Activated naive CD4-positive, alpha-beta T cell treated with anti-CD3 and anti-CD28 coated beads for 36 hours (primary cell): Measurements from ENCODE around the gene SMIM1. TPM values are rescaled to one million over a fixed set of nuclear protein-coding genes. Genes with fewer than 3 reads are reported as not detected.
"Not testable (repeated sequence)": the region's sequence is repeated elsewhere in the genome, so short reads cannot be mapped to it uniquely, and the experiment has no call there.

Source experiments
- CTCF ChIA-PET: fragments of 350-600 bp; sonication (Branson Sonifier 250); formaldehyde crosslinking; loops from one replicate; lab custom pipeline; 2021; ENCODE audit warnings: antibody characterized with exemption; lab: Charles Lee
- DNase-seq: peaks from one replicate; pipeline ENCODE4 v3.0.0-alpha.2; 2020
- H3K27ac Mint-ChIP-seq: one replicate; pipeline ENCODE4 v1.8.0; 2021; ENCODE audit warnings: mild to moderate bottlenecking, mixed read lengths
- H3K27me3 Mint-ChIP-seq: one replicate; pipeline ENCODE4 v1.8.0; 2021; ENCODE audit warnings: low read depth, mixed read lengths
- H3K36me3 Mint-ChIP-seq: one replicate; pipeline ENCODE4 v1.8.0; 2021; ENCODE audit warnings: low read depth, mixed read lengths
- H3K4me1 Mint-ChIP-seq: one replicate; pipeline ENCODE4 v1.8.0; 2021; ENCODE audit warnings: low read depth, mixed read lengths
- H3K4me3 Mint-ChIP-seq: one replicate; pipeline ENCODE4 v1.8.0; 2021; ENCODE audit warnings: mild to moderate bottlenecking, moderate library complexity, mixed read lengths
- H3K9me3 Mint-ChIP-seq: one replicate; pipeline ENCODE4 v1.8.0; 2021; ENCODE audit warnings: mixed read lengths
- intact Hi-C: fragments of 100-400 bp; cut with micrococcal nuclease; formaldehyde crosslinking; loops from one replicate; pipeline ENCODE4 v1.15.1; 2023
- total RNA-seq, 2 experiments: library from RNA; stranded (reverse); gene quantifications; one replicate each; pipeline ENCODE4 v1.2.3, GENCODE V29; 2021

The SMIM1 gene
- total RNA-seq, 2 experiments from 2014 or later: 0.83 to 2.0 TPM

DNA sequence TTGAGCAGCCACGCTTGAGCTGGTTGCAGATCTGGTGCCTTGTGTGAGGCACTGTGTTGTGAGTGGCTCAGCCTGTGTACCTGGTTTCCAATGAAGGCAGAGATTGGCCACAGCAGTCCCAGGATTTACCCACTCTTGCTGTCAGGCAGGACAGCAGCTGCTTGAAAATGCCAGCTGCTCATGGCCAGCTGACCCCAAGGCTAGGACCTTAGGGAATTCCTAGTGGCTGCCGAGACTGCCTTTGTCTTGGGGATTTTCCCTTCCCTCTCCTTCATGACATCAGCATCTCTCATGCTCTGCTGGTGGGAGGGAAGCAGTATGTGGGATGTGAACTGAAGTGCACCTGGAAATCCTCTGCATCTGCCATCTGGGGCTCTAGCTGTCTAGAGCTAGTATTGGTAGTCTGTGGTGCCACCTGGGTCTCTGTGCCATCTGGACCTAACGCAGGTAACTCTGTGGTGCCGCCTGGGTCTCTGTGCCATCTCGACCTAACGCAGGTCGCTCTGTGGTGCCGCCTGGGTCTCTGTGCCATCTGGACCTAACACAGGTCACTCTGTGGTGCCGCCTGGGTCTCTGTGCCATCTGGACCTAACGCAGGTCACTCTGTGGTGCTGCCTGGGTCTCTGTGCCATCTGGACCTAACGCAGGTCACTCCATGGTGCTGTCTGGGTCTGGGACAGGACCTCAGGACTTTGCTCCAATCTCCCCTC, 27.6 kb downstream of the SMIM1 start:
- CTCF ChIA-PET: interaction anchor here (1.2 kb wide), 1 partner anchor 11 kb away, joined by 3 read pairs; no protein-coding TSS in a partner anchor
- H3K36me3 Mint-ChIP-seq: peaks cover 2% of the 10 kb centered on the region
- no peak for DNase-seq
- H3K27me3 Mint-ChIP-seq: peaks cover 17% of the 10 kb centered on the region
- no peak overlapping the region for H3K27ac Mint-ChIP-seq
- intact Hi-C loops: no loop called here
- no peak overlapping the region for H3K4me3 Mint-ChIP-seq
- peaks cover 17% of the 10 kb centered on the region for H3K4me1 Mint-ChIP-seq
- H3K9me3 Mint-ChIP-seq: no peaks in the 10 kb centered on the region

DNA sequence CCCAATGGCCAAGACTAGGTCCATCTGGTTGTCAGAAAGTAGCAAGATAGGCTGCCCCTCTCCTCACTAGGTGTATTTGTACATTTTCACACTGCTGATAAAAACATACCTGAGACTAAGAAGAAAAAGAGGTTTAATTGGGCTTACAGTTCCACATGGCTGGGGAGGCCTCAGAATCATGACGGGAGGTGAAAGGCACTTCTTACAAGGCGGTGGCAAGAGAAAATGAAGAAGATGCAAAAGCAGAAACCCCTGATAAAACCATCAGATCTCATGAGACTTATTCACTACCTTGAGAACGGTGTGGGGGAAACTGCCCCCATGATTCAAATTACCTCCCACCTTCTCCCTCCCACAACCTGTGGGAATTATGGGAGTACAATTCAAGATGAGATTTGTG, 28.2 kb downstream of the SMIM1 start:
- not testable (repeated sequence) for H3K9me3 Mint-ChIP-seq, H3K36me3 Mint-ChIP-seq, H3K27ac Mint-ChIP-seq, H3K4me3 Mint-ChIP-seq, DNase-seq
- Mint-ChIP-seq H3K27me3 (peaks cover 17% of the 10 kb centered on the region), H3K4me1 (peaks cover 13% of the 10 kb centered on the region)
- CTCF ChIA-PET: interaction anchor here (0.7 kb wide), 1 partner anchor 25 kb away, joined by 3 read pairs; no protein-coding TSS in a partner anchor
- intact Hi-C loops: loop anchor here (1.0 kb wide), 1 partner anchor 24 kb away; no protein-coding TSS in a partner anchor

DNA sequence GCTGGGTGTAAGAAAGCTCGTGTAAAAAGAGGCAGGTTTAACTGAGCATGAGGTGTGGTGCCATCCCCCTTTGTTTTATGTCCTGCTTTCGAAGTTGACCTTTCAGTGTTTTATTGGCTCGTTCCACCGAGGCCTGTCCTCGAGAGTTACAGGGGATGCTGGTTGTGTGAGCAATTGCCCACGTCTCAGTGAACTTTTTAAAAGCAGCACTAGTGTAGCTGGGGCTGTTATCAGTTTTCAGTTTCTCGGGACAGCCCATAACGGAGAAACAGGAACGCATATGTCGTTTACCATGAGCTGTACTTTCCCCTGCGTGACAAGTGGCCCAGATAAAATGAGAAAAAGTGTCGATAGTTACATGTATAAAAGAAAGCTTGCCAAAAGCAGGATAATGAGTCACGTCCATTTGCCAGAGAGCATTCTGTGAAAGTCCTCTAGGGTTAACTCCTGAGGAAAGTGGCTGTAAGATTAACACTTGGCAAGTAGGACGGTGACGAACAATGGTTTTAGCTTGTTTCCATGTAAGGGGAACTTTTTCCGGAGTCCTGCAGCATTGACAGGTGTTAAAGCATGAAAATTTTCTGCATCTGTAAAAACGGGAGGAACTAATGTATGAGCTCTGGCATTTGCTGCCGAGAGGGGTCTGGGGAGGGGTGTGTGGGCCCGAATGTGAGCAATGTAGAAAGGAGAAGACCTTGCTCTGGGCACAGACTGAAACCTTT, 31.5 kb downstream of the SMIM1 start:
- Mint-ChIP-seq H3K4me3 (no peak overlapping the region), H3K27me3 (peaks cover 17% of the 10 kb centered on the region), H3K9me3 (no peaks in the 10 kb centered on the region), H3K4me1 (peaks cover 4% of the 10 kb centered on the region), H3K27ac (no peak overlapping the region), H3K36me3 (no peaks in the 10 kb centered on the region)
- DNase-seq: no peak
- intact Hi-C loops: no loop called here
- CTCF ChIA-PET: interaction anchor here (1.3 kb wide), 1 partner anchor 25 kb away, joined by 3 read pairs; no protein-coding TSS in a partner anchor

DNA sequence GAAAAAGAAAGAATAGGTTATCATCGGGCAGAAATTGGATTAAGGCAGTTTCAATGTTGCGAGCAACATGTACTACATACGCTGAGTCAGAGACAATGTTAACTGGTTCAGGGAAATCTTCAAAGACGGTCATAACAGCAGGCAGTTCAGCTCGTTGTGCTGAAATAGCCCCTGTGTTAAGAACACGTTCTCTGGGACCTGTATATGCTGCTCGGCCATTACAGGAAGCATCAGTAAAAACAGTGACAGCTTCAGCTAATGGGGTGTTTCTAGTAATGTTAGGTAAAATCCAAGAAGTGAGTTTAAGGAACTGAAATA, 32.0 kb downstream of the SMIM1 start:
- H3K4me1 Mint-ChIP-seq, H3K36me3 Mint-ChIP-seq, DNase-seq, H3K27ac Mint-ChIP-seq, H3K9me3 Mint-ChIP-seq, intact Hi-C loops, H3K4me3 Mint-ChIP-seq: not testable (repeated sequence)
- CTCF ChIA-PET: interaction anchor here (1.3 kb wide), 1 partner anchor 26 kb away, joined by 3 read pairs; no protein-coding TSS in a partner anchor
- peaks cover 17% of the 10 kb centered on the region for H3K27me3 Mint-ChIP-seq

DNA sequence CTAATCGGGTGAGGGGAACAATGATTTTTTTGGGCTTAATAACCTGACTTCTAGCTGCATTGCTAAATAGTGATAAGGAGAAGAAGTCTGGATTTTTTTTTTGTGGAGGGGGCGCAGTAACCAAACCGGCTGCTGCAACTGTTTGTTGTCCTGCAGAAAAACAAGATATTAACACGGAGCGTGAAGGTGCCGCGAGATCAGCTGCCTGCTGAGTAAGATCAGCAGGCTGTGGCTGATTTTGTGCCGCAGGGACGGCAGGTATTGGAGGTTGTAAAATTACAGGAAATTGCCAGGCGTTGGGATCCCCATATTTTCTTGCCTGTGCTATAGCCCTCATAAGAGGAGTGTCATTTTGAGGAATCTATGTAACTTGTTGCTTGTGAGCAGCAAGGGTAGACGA, 32.5 kb downstream of the SMIM1 start:
- Mint-ChIP-seq H3K36me3 (no peaks in the 10 kb centered on the region), H3K27ac (no peak overlapping the region), H3K9me3 (no peaks in the 10 kb centered on the region), H3K4me1 (peaks cover 4% of the 10 kb centered on the region), H3K4me3 (no peak overlapping the region), H3K27me3 (peaks cover 14% of the 10 kb centered on the region)
- DNase-seq: no peak
- CTCF ChIA-PET: interaction anchor here (0.8 kb wide), 1 partner anchor 13 kb away, joined by 3 read pairs; no protein-coding TSS in a partner anchor
- intact Hi-C loops: no loop called here

DNA sequence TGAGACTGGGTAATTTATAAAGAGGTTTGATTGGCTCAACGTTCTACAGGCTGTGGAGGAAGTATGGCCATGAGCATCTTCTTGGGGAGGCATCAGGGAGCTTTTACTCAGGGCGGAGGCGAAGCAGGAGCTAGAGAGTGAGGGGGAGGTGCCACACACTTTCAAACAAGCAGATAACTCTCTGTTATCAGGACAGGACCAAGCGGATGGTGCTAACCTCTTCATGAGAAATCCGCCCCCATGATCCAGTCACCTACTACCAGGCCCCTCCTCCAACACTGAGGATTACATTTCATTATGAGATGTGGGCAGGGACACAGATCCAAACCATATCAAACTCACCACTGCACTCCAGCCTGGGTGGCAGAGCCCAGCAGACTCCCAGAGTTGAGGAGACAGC, 35.2 kb downstream of the SMIM1 start:
- Mint-ChIP-seq H3K4me1 (no peaks in the 10 kb centered on the region), H3K27ac (no peak overlapping the region)
- CTCF ChIA-PET: no interaction called here

DNA sequence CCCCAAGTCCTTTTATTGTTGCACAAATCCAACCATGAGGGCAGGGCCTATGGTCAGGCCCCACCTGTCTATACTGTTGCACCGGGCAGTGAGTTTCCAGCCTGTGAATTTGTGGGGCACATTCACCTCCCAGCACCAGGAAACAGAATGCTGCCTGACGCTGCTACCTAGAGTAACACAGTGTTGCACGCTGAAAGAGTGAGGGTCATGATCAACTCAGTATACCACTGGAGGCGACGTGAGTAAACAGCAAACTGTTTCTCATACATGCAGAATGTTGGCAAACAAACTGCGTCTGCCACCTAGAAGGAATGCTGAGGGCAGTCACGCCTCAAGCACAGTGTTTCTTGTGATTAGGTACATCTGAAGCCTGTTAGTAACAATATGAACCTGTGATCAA, 37.1 kb downstream of the SMIM1 start:
- Mint-ChIP-seq H3K9me3 (no peaks in the 10 kb centered on the region), H3K36me3 (no peaks in the 10 kb centered on the region), H3K27ac (no peak overlapping the region), H3K27me3 (peaks cover under 1% of the 10 kb centered on the region), H3K4me3 (no peak overlapping the region), H3K4me1 (no peaks in the 10 kb centered on the region)
- CTCF ChIA-PET: interaction anchor here (0.7 kb wide), 1 partner anchor 43 kb away, joined by 3 read pairs; no protein-coding TSS in a partner anchor
- no peak for DNase-seq
- intact Hi-C loops: no loop called here

More for the DNA sequence above, 35.2 kb downstream of the SMIM1 start:
- Mint-ChIP-seq H3K27me3 (peaks cover 7% of the 10 kb centered on the region), H3K9me3 (no peaks in the 10 kb centered on the region), H3K36me3 (no peaks in the 10 kb centered on the region), H3K4me3 (no peak overlapping the region)
- intact Hi-C loops: no loop called here
- DNase-seq: no peak

DNA sequence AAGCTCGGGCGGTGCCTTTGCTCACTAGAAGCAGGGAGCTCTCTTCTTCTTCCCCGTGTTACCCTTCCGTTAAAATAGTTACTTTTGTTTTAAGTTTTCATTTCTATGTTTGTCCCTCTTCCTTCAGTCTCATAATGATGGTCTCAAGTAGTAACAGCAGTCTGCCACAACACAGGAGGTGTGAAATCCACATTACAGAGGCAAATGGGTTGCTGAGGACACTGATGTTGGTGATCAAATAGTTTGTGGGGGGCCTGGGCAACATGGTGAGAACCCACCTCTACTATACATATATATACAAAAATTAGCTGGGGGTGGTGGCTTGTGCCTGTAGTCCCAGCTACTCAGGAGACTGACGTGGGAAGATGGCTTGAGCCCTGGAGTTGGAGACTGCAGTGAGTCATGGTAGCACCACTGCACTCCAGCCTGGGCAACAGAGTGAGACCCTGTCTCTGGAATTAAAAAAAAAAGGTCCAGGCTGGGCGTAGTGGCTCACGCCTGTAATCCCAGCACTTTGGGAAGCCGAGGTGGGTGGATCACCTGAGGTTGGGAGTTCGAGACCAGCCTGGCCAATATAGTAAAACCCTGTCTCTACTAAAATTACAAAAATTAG, 37.7 kb downstream of the SMIM1 start:
- CTCF ChIA-PET: interaction anchor here (0.7 to 1.3 kb wide), 2 partner anchors 10 to 43 kb away, joined by 3 read pairs; no protein-coding TSS in a partner anchor
- H3K4me3 Mint-ChIP-seq, H3K27me3 Mint-ChIP-seq, H3K4me1 Mint-ChIP-seq, H3K9me3 Mint-ChIP-seq, H3K27ac Mint-ChIP-seq, intact Hi-C loops, DNase-seq, H3K36me3 Mint-ChIP-seq: not testable (repeated sequence)

DNA sequence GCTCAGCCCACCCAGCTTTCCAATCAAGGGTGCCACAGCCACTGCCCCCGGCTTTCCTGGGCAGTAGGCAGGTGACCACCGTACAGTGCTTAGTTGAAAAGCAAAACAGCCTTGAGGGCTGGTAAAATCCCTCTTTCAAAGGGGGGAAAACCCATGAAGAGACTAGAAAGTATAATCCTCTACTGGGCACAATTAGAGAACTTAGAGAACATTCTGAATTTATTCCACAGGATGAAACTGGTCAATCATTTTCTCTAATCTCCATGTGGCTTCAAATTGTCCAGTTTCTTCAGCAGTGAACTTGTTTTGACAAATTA, 39.0 kb downstream of the SMIM1 start:
- CTCF ChIA-PET: interaction anchor here (1.3 kb wide), 1 partner anchor 12 kb away, joined by 3 read pairs; no protein-coding TSS in a partner anchor
- peaks cover 3% of the 10 kb centered on the region for H3K36me3 Mint-ChIP-seq
- no peaks in the 10 kb centered on the region for H3K27me3 Mint-ChIP-seq
- intact Hi-C loops: no loop called here
- H3K4me3 Mint-ChIP-seq: no peak overlapping the region
- H3K9me3 Mint-ChIP-seq: no peaks in the 10 kb centered on the region
- no peak for DNase-seq
- no peaks in the 10 kb centered on the region for H3K4me1 Mint-ChIP-seq
- no peak overlapping the region for H3K27ac Mint-ChIP-seq

DNA sequence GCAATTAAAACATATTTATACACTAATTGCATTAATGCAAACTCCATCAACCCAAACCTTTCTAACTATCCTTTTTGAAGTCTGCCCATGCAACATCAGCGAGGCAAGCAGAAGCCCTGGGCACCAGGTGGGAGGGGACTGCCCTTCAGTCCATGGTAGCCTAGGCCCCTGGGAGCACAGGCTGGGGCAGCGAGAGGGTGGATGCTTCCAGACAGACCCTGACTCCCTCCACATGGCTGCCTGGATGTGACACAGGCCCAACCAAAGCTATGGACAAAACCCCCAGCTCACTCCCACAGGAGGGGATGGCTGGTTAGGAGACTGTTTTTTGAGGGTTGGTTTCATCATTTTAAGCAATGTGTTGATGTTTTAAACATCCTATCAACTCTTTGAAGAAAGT, 41.5 kb downstream of the SMIM1 start:
- H3K27me3 Mint-ChIP-seq: no peaks in the 10 kb centered on the region
- no peak overlapping the region for H3K4me3 Mint-ChIP-seq
- H3K9me3 Mint-ChIP-seq: no peaks in the 10 kb centered on the region
- H3K36me3 Mint-ChIP-seq: peaks cover 5% of the 10 kb centered on the region
- CTCF ChIA-PET: no interaction called here
- DNase-seq: no peak
- no peaks in the 10 kb centered on the region for H3K4me1 Mint-ChIP-seq
- no peak overlapping the region for H3K27ac Mint-ChIP-seq
- intact Hi-C loops: no loop called here

DNA sequence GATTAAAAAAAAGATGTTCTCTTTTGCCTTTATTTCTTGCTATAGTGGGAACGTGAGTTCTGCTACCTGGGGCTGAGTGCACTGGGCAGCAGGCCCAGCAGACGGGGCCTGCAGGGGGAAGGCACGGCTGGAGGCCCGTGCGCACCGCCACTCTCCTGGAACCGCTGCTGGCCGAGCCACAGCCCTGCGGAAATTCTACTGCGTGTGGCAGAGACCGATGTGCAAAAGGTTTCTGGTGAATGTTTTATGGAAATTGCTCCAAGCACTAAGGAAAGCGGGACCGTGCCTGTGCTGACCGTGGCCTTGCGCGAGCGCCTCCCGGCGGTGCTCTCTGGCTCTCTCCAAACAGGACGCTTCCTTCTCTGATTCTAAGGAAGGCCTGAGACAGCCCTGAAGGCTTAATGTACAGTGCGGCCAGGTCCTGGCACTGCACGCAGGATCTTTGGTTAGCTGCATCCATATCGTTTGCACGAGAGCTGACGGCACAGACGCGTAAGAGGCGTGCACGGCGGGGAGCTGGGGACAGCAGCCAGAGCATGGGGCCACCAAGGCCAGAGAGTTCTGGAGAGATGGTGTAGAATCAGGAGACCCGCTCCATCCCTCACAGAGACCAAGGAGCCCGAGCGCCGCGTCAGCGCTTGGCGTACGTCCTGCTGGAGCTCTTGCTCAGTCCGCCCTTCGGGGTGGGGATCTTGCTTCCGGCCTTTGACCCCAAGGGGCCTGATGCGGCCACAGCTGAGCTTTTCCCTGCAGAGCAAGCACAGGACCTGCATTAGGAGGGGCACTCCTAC, 42.4 kb downstream of the SMIM1 start:
- Mint-ChIP-seq H3K4me1 (no peaks in the 10 kb centered on the region), H3K27ac (no peak overlapping the region), H3K27me3 (no peaks in the 10 kb centered on the region), H3K9me3 (no peaks in the 10 kb centered on the region), H3K4me3 (no peak overlapping the region), H3K36me3 (peaks cover 11% of the 10 kb centered on the region)
- intact Hi-C loops: no loop called here
- no peak for DNase-seq
- CTCF ChIA-PET: no interaction called here
